Thyroid gland (tissue), 4 donors: ENCODE results near the gene PLSCR5.

ENCODE experiments used
- POLR2A ChIP-seq, 2 donors: fragments of 450-650 bp; IDR thresholded peaks; one replicate each; pipeline ENCODE4 v1.6.1; 2017; ENCODE audit warnings: antibody characterized with exemption in 2 of 2, mild to moderate bottlenecking in 2 of 2, moderate library complexity in 1 of 2
- TF ChIP-seq, protein P1 (sequence below), 6 experiments: fragments of 200-600 bp in 3 of 6; fragments of 450-650 bp in 3 of 6; sonication (generic) in 3 of 6; IDR thresholded peaks; one replicate each; pipeline ENCODE4 v1.5.1; 2016 to 2019; ENCODE audit warnings: antibody characterized with exemption in 6 of 6, mild to moderate bottlenecking in 2 of 6, inconsistent platforms in 1 of 6, moderate library complexity in 1 of 6

DNA sequence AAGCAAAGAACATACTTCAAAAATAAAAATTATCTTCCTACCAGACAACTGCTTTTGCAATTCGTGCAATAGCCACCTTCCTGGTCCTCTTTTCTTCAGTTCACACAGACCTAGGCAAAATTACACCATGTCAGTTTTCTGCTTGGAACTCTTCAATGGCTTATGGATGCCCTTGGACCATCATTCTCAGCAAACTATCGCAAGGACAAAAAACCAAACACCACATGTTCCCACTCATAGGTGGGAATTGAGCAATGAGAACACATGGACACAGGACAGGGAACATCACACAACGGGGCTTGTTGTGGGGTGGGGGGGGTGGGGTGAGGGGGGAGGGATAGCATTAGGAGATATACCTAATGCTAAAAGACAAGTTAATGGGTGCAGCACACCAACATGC lies 29.2 kb upstream of the PLSCR5 start:
- TF ChIP-seq POLR2A (IDR thresholded peaks at IDR 0.05), result no peak
- TF ChIP-seq, protein P1, sequence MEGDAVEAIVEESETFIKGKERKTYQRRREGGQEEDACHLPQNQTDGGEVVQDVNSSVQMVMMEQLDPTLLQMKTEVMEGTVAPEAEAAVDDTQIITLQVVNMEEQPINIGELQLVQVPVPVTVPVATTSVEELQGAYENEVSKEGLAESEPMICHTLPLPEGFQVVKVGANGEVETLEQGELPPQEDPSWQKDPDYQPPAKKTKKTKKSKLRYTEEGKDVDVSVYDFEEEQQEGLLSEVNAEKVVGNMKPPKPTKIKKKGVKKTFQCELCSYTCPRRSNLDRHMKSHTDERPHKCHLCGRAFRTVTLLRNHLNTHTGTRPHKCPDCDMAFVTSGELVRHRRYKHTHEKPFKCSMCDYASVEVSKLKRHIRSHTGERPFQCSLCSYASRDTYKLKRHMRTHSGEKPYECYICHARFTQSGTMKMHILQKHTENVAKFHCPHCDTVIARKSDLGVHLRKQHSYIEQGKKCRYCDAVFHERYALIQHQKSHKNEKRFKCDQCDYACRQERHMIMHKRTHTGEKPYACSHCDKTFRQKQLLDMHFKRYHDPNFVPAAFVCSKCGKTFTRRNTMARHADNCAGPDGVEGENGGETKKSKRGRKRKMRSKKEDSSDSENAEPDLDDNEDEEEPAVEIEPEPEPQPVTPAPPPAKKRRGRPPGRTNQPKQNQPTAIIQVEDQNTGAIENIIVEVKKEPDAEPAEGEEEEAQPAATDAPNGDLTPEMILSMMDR (IDR thresholded peaks at IDR 0.05), result no peak
